HG02852 (cell line): Measurements from ENCODE around the gene MRGPRX3.
"Not testable (repeated sequence)": the region's sequence is repeated elsewhere in the genome, so short reads cannot be mapped to it uniquely, and the experiment has no call there.

Source experiments
- ATAC-seq: cut with Tn5 transposase; IDR thresholded peaks from one replicate; pipeline ENCODE4 v1.9.1; 2021; ENCODE audit warnings: mild to moderate bottlenecking, moderate library complexity; ENCODE audit not compliant: unreplicated experiment

Gene MRGPRX3

DNA sequence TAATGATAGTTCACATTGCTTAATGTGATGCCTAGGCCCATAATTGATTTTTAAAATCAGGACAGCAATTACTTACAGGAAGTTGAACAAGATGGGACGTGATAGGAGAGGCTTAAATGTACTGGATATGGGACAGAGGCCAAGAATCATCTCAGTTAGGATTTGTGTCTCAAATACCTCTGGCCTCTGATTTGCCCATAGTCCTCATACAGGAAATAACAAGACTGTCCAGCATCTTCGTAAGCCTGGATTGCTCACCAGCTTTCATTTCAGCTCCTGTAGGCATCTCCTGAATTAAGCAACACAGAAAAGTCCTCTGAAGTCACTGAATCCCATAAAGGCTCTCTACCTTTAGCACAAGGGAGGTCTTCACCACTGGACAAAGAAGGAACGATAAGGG lies at the start of gene MRGPRX3:
MRGPRX3 (plus strand) TSS at position 231 of the 400 bp plus-strand sequence. CDS start 4,632 bp downstream, outside the sequence.
- ATAC-seq = no peak

DNA sequence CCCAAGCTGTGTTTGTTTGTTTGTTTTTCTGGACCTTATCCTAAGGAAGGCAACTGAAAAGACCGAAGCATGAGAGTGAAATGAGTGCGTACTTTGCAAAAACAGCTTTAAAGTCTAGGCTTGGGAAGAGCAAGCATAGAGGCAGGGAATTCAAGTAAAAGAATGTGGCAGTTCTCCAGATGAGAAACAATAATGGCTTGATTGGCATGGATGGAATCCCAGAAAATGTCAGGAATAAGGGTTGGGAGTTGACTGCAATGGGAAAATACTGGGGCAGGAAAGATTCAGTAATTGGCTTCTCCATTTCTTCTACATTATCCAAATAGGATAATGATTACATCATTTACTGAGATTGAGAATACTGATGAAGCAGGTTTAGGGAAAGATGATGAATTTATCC lies 44.0 kb upstream of the MRGPRX3 start:
- ATAC-seq = no peak

DNA sequence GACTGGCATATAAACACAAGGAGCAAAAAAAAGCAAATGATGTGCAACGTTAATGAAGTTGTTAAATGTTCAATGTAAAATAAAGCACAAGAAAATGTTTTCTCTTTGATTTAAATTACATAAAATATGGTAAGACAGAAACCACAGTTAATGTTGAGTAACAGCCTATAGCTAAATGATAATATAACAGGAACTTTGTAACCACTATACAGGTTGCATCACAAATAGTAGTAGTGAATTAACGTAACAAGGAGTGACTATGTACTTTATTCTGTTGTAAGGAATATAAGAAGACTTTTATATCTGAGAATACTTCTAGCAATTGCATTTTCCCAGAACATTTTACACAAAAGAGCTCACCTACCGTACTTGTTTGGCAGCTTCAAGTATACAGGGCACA lies 43.4 kb upstream of the MRGPRX3 start:
- ATAC-seq = no peak

DNA sequence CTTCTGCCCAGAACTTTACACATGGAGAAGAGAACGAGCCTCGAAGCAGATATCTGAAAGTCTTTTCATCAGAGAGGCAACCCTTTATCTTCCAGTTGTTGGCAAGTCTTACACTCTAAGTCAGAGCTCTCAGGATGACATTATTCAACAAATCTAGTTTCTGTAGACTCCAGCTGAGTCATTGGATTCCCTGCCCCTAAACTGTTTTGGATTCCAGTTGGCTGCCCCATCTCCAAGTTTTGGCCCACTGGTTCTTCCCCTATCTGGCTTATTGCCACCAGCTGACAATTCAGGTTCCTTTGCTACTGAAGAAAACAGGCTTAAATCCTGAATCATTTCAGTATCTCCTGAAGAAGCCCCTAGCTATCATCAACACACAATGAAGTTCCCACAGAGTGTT lies 40.6 kb upstream of the MRGPRX3 start:
- ATAC-seq = no peak

DNA sequence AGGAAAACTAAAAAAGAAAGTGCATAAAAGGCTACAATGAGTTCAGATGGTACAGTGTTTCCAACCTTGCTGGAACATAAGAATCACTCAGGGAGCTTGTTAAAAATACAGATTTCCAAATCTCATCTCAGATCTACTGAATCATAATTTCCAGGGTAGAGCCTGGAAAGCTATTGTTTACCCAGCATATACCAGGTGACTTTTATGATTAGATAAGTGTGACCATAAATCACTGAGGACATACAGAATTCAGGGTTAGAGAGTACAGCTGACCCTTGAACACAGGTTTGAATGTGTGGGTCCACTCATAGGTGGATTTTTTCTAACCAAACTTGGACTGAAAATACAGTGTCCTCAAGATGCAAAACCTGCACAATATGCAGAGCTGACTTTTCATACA lies 38.4 kb upstream of the MRGPRX3 start:
- no peak for ATAC-seq

DNA sequence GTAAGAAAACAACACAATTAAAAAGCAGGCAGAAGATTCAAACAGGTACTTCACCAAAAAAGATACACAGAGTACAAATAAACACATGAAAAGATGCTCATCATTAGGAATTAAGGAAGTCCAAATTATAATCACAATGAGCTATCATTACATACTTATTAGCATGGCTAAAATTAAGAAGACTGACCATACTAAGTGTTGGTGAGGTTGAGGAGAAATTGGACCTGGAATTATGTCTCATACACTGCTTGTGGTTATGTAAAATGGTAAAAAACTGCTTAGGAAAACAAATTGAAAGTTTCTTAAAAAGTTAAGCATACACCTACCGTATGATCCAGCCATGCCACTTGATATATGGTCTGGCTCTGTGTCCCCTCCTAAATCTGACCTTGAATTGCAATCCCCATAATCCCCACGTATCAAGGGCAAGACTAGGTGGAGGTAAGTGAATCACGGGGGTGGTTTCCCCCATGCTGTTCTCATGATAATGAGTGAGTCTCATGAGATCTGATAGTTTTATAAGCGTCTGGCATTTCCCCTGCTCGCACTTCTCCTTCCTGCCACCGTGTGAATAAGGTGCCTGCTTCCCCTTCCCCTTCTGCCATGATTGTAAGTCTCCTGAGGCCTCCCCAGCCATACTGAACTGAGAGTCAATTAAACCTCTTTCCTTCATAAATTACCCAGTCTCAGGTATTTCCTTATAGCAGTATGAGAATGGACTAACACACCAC lies 31.3 kb upstream of the MRGPRX3 start:
- no peak for ATAC-seq

DNA sequence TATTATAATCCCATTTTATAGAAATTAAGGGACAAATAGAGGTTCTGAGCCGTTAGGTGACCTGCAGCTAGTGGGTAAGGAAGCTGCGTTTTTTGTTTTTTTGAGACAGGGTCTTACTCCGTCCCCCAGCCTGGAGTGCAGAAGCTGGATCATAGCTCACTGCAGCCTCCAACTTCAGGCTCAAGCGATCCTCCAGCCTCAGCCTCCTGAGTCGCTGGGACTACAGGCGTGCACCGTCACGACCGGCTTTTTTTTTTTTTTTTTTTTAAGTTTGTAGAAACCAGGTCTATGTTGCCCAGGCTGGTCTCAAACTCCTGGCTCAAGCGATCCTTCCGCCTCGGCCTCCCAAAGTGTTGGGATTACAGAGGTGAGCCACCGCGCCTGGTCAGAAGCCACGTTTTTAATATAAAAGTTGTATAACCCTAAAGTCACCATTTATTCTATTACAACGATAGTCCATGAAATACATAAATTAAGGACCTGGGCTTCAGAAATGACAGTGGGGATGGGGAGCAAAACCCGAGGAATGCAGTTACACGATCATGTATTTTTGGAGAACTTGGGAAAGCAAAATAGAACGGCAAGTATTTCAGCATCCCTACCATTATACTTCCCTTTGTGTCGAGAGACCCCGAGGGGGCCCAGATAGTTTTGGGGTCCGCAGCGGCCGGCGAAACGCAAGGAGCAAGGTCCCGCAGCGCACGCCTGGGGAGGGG lies 27.1 kb upstream of the MRGPRX3 start:
- peak; percentile 8 for ATAC-seq

DNA sequence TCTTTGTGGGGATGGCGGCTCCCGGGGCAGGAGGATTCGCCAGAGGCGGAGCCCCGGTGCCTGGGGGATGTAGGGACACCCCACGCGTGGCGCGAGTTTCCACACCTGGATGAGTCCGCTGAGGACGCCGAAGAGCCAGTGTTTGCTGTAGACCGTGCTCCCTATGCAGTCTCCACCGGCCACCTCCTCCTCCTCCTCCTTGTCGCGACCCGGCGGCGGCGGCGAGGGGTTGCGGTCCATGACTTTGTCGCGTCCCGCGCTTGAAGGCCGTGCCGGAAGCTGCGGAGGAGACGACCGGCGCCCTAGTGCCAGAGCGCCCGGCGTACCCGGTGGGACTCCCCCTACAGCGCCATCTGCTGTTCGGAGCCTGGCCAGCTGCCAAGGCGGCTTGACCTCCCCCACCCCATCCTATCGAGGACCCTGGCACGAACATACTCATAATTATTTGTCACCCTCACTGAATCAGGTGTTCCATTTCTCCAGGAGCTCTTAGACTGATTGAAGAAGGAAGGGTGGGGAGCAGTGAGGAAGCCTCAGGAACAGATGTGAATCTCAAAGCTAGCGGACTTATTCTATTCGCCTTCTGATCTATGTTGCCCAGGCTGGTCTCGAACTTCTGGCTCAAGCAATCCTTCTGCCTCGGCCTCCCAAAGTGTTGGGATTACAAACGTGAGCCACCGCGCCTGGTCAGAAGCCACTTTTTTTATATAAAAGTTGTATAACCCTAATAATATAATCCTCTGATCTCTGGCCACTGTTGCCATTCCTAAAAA lies 26.4 kb upstream of the MRGPRX3 start, which contains the start of gene SAAL1:
SAAL1 (minus strand) TSS at position 281 of the 773 bp plus-strand sequence; CDS start at position 240, 41 bp downstream.
- ATAC-seq = peak; percentile 95

DNA sequence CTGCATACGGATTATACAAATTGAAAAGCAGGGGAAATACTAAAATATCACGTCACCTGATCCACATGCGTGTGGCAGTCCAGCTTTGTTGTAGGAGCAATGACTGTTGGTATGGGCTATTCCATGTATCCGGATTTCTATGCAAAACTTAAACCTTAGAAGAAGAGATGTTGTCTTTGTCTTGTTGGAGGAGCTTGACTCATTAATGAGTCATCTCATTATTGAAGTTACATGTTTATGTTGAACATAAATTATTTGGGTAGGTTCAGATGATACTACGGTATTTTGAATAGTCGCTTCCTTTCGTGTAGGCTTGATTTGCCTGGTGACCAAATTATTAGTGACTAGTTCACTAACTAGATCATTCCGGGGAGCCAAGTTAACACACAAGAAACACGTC lies 25.7 kb upstream of the MRGPRX3 start:
- no peak for ATAC-seq

DNA sequence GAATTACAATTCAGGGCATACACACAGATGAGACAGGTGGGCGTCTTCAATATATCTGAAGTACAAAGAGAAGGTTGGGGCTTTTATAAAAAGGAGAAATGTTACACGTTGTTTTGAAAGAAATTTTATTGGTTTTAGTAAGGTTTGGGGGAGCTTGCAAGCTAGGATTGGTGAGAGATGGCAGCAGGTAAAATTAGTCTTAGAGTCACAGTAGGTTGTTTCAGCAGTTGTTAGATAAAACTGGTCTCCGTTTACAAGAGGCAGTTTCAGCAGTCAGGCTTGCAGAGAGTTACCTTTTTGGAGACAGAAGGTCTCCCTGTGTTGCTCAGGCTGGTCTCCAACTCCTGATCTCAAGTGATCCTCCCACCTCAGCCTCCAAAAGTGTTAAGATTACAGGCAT lies 24.1 kb upstream of the MRGPRX3 start:
- no peak for ATAC-seq

DNA sequence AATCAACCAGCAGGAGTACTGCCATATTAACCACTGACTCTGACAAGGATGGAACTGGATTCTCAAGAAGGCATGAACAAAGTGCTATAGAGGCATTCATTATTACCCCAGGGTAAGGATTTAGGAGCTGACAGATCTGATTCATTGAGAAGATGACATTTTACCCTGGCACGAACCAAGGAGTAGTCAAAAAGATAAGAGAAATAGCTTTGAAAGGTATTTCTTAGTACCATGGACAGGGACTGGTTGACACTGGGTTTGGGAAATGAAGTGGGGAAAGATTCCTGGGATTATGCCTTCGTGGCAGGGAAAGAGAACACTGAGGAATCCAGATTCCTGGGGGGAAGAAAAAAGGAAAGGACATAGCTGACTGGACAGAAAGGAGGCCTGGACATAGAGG lies 21.4 kb upstream of the MRGPRX3 start:
- ATAC-seq = no peak

DNA sequence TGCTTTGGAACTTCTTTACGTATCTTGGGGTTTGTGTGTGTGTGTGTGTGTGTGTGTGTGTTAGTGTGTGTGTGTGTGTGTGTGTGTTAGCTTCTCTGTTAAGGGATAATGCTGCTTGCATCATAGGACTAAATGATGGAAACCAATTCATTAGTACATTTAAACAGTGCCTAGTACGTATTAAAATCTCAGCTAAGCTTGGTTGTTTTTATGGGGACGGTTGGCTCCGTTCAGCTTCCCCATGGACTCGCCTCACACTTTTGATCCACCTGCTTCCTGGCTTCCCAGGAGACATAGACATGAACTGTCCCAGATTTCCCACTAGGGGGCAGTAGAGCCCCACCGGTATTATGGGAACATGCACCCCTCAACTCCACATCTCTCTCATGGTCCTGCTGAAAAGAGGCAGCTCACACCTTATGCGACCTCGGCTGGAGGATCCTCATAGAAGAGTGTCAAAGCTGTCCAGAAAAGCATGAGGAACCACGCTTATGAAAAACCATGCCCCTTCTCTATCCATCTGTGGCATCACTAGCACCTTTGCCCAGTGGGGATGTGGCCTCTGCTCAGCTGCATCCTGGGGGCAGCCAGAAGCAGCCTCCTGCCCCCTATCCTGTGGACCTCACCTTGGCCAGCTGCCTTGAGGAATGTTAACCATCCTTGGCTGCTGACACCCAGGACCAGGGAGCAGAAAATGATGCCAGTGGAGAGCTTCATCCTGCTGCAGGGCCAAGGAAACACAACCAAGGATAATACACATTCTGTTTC lies 16.8 kb upstream of the MRGPRX3 start:
- ATAC-seq = peak; percentile 86

DNA sequence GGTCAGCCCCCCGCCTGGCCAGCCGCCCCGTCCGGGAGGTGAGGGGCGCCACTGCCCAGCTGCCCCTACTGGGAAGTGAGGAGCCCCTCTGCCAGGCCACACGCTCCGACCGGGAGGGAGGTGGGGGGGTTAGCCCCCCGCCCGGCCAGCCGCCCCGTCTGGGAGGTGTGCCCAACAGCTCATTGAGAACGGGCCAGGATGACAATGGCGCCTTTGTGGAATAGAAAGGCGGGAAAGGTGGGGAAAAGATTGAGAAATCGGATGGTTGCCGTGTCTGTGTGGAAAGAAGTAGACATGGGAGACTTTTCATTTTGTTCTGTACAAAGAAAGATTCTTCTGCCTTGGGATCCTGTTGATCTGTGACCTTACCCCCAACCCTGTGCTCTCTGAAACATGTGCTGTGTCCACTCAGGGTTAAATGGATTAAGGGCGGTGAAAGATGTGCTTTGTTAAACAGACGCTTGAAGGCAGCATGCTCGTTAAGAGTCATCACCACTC lies 11.0 kb upstream of the MRGPRX3 start:
- not testable (repeated sequence) for ATAC-seq

DNA sequence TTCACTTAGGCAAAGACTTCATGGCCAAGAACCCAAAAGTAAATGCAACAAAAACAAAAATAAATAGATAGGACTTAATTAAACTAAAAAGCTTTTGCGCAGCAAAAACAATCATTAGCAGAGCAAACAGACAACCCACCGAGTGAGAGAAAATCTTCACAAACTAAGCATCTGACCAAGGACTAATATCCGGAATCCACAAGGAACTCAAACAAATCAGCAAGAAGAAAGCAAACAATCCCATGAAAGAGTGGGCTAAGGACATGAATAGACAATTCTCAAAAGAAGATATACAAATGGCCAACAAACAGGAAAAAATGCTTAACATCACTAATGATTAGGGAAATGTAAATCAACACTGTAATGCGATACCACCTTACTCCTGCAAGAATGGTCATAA lies 1.3 kb upstream of the MRGPRX3 start:
- ATAC-seq = not testable (repeated sequence)

DNA sequence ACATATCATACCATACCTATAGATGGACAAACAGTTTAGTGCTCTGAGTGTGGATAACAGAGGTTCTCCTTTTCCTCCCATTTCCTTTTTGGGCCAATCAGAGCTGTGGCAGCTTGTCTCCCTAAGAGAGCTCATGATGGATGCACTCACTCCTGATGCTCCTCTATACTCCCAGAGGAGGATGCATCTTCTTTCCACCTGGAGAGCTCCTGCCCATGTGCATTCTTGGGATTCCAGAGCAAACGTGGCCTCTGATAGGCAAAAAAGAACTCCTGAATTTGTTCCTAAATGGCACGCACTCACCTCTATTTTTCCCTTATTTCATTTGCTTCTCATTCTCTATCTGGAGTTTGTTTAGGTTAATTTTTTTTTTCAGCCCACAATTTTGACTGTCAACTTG lies 2.9 kb downstream of the MRGPRX3 start:
- no peak for ATAC-seq

DNA sequence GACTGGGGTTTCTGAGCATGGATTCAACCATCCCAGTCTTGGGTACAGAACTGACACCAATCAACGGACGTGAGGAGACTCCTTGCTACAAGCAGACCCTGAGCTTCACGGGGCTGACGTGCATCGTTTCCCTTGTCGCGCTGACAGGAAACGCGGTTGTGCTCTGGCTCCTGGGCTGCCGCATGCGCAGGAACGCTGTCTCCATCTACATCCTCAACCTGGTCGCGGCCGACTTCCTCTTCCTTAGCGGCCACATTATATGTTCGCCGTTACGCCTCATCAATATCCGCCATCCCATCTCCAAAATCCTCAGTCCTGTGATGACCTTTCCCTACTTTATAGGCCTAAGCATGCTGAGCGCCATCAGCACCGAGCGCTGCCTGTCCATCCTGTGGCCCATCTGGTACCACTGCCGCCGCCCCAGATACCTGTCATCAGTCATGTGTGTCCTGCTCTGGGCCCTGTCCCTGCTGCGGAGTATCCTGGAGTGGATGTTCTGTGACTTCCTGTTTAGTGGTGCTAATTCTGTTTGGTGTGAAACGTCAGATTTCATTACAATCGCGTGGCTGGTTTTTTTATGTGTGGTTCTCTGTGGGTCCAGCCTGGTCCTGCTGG lies 4.9 kb downstream of the MRGPRX3 start:
- ATAC-seq = no peak

DNA sequence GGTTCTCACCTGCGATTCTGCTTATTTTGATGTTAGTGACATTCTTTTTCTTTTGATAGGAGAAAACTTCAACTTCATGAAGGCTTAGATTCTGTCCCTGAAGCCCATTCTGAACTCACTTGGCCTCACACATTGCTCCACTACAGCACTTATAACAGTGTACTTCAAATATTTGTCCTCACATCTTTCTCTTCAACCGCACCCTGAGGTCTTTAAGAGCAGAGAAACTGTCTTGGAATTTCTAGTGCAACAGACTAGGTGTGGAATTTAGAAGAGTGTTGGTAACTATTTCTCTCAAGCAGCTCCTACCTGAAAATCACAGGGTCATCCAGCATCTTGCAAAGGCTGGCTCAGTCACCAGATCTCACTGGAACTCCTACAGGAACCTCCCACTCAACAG lies 7.8 kb downstream of the MRGPRX3 start:
- ATAC-seq = no peak

DNA sequence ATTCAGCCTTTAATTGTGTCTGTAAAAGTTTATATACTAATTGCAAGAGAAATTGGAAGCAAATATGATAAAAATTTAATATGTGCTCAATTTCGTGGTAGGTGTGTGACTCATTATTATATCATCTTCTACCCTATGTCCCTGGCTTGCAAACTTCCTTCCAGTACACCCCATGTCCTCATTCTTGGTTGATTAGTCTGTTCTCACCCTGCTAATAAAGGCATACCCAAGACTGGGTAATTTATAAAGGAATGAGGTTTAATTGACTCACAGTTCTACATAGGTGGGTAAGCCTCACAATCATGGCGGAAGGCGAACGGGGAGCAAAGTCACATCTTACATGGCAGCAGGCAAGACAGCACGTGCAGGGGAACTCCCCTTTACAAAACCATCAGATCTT lies 11.9 kb downstream of the MRGPRX3 start:
- no peak for ATAC-seq

DNA sequence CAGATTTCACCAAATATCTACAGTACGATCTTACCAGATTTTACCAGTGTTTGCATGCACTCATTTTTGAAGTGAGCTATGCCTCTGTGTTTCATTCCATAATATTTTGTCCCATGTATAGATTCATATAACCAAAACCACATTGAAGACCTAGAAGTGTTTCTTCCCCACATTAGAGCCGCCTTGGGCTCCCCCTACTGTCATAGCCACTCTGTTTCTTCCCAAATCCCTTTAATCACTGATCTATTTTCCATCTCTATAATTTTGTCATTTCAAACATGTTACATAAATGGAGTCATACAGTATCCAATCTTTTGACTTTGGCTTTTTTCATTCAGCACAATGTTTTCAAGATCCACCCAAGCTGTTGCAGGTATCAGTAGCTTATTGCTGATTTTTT lies 12.7 kb downstream of the MRGPRX3 start:
- ATAC-seq = no peak

DNA sequence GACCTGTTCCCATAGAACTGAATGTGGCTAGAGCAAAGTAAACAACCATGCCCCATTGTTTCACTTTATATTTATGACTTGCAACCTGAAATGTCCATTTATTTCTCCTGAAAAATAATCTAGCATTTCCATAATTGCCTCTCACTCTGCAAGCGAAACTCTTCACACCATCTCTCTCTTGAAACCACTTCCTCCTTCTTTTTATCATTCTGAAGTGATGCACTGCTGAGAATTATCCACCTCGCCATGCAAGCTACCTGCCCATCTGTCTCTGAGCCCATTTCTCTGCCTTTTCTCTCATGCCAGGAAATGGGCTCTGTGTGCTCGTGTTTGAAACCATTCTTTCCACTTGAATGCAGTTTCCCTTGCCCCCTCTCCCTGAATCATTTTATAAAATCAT lies 13.5 kb downstream of the MRGPRX3 start:
- ATAC-seq = no peak
